ENCODE measurements around the gene SH3GL2. TPM values are rescaled to one million over a fixed set of nuclear protein-coding genes. Genes with fewer than 3 reads are reported as not detected.

Gene SH3GL2
- total RNA-seq, 4 donors from 2014 or later: 0.67 TPM; not detected in 3

DNA sequence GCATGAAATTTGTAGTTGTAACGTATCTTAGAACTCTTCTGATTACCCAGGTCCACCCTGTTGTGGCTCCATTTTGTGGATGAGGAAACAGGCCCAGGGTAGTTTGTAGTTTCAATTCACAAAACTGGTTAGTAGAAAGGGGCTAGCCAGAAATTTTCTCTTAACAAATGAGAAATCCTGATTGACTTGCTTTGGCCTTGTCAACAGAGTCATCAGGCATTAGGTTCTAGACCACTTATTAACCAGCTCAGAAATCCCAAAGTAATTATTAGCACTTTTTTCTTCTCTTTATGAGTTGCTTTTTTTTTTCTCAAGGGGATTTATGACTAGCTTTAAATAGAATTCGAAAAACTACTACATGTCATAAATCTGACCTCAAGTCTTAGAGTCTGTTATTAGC lies 160.2 kb downstream of the SH3GL2 start:
- Histone ChIP-seq H3K36me3 (no peaks in the 10 kb centered on the region), H3K4me3 (no peak overlapping the region), H3K27me3 (no peaks in the 10 kb centered on the region), H3K9me3 (no peaks in the 10 kb centered on the region), H3K4me1 (no peaks in the 10 kb centered on the region), H3K27ac (no peak overlapping the region)
- no peak for DNase-seq
- TF ChIP-seq, protein P1, sequence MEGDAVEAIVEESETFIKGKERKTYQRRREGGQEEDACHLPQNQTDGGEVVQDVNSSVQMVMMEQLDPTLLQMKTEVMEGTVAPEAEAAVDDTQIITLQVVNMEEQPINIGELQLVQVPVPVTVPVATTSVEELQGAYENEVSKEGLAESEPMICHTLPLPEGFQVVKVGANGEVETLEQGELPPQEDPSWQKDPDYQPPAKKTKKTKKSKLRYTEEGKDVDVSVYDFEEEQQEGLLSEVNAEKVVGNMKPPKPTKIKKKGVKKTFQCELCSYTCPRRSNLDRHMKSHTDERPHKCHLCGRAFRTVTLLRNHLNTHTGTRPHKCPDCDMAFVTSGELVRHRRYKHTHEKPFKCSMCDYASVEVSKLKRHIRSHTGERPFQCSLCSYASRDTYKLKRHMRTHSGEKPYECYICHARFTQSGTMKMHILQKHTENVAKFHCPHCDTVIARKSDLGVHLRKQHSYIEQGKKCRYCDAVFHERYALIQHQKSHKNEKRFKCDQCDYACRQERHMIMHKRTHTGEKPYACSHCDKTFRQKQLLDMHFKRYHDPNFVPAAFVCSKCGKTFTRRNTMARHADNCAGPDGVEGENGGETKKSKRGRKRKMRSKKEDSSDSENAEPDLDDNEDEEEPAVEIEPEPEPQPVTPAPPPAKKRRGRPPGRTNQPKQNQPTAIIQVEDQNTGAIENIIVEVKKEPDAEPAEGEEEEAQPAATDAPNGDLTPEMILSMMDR (IDR thresholded peaks at IDR 0.05): no peak
- TF ChIP-seq POLR2A (IDR thresholded peaks at IDR 0.05): no peak

DNA sequence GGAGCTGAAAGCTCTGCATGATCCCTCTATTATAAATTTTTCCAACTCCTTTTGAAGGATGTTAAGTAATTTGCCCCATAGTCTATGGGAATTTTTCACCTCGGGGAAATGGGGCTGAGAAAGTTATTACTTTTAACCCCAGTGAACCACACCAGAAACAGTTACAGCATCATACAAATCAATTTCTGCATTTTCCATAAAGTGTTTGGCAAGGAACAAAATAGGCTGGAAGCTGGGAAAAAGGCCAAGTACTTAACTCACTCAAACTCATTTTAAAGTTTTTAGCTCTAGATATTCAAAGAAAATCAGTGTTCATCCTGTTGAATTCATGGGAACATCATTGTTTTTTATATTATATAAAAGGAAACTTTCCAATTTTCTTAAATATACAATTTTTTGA lies 160.9 kb downstream of the SH3GL2 start:
- TF ChIP-seq POLR2A (IDR thresholded peaks at IDR 0.05): no peak
- TF ChIP-seq, protein P1 (IDR thresholded peaks at IDR 0.05): no peak
- Histone ChIP-seq H3K9me3 (no peaks in the 10 kb centered on the region), H3K27me3 (no peaks in the 10 kb centered on the region), H3K27ac (no peak overlapping the region), H3K36me3 (no peaks in the 10 kb centered on the region), H3K4me1 (no peaks in the 10 kb centered on the region), H3K4me3 (no peak overlapping the region)
- no peak for DNase-seq

DNA sequence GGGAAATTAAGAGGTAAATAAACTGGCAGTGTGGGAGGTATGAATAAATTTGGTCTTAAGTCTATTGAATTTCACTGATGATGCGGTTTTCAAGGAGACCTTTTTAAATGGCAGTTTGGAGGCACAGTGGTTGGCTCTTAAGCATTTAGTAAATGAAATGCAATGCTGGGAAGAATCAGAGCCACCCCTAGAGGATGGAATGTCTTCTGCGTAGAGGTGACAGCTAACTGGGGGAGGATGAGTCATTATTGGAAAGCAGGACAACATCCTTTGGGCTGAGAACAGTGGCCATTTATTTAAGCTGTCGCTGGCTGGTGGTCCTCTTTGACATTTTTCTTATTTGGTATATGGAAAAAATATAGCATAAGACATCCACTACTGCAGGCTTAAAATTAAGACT lies 163.2 kb downstream of the SH3GL2 start:
- no peaks in the 10 kb centered on the region for H3K36me3 ChIP-seq
- no peak for DNase-seq
- H3K9me3 ChIP-seq: no peaks in the 10 kb centered on the region
- TF ChIP-seq POLR2A (IDR thresholded peaks at IDR 0.05): no peak
- TF ChIP-seq, protein P1 (IDR thresholded peaks at IDR 0.05): no peak
- no peaks in the 10 kb centered on the region for H3K27me3 ChIP-seq
- no peak overlapping the region for H3K27ac ChIP-seq
- H3K4me3 ChIP-seq: no peak overlapping the region
- H3K4me1 ChIP-seq: no peaks in the 10 kb centered on the region

DNA sequence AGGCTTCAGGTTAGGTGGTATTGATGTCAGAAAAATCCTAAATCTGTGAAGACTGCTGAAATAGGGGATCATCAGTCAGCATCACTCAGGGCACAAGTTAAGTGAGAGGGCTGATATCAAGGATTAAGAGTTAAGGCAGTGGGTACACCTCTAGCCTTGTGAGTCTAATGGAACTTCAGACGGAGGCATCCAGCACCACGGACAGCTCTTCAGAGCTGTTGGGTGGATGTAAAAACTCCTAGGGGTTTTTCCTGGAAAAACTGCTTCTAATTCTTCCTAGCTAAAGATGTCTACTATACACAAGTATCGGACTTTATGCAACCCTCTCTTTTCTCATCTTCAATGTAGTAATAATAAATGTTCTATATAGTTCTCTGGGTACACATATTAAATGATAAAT lies 165.9 kb downstream of the SH3GL2 start:
- H3K9me3 ChIP-seq: no peaks in the 10 kb centered on the region
- DNase-seq: no peak
- H3K4me3 ChIP-seq: no peak overlapping the region

DNA sequence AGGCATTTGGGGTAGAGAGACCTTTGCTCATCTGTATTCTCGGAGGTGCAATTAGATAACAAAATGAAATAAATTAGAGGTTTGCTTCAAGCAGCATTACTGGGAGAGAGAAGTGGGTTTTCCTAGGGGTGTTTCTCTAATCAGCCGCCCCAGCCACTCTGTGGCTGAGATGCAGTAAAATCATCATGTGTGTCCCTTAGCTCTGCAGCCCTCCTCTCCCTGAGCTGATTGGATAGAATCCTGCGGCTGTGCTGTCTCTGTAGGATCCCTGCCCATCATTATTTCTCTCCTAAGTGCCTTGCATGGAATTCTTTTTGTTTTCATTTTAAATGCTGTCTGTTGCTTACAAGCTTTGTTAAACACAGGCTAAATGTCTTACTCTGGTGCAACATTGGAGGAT lies 171.4 kb downstream of the SH3GL2 start:
- Histone ChIP-seq H3K4me3 (no peak overlapping the region), H3K27me3 (no peaks in the 10 kb centered on the region), H3K4me1 (no peaks in the 10 kb centered on the region), H3K9me3 (no peaks in the 10 kb centered on the region), H3K36me3 (no peaks in the 10 kb centered on the region), H3K27ac (no peak overlapping the region)
- TF ChIP-seq POLR2A (IDR thresholded peaks at IDR 0.05): no peak
- TF ChIP-seq, protein P1 (IDR thresholded peaks at IDR 0.05): no peak
- DNase-seq: no peak

More for the DNA sequence above, 165.9 kb downstream of the SH3GL2 start:
- no peaks in the 10 kb centered on the region for H3K36me3 ChIP-seq
- no peaks in the 10 kb centered on the region for H3K27me3 ChIP-seq
- no peak overlapping the region for H3K27ac ChIP-seq
- TF ChIP-seq POLR2A (IDR thresholded peaks at IDR 0.05): no peak
- TF ChIP-seq, protein P1 (IDR thresholded peaks at IDR 0.05): no peak
- H3K4me1 ChIP-seq: no peaks in the 10 kb centered on the region

DNA sequence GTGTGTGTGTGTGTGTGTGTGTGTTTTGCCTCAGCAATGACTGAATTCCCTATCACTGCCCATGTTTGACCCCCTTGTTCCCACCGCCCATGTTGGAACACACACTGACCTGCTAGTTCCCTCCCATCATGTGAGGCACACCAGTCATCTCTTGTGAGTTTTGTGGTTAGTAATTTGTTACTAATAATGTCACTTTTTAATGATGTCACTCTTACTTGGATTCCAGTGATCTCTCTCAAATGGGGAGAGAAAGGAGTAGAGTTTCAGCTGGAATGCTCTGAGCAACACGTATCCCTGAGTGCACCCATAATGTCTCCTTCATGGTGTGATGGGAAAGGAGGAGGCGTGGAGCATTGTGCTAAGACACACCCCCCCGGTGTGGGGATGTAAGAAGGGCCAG lies 172.6 kb downstream of the SH3GL2 start:
- Histone ChIP-seq H3K4me3 (no peak overlapping the region), H3K4me1 (no peaks in the 10 kb centered on the region), H3K36me3 (no peaks in the 10 kb centered on the region), H3K9me3 (no peaks in the 10 kb centered on the region), H3K27me3 (no peaks in the 10 kb centered on the region), H3K27ac (no peak overlapping the region)
- no peak for DNase-seq
- TF ChIP-seq POLR2A (IDR thresholded peaks at IDR 0.05): no peak
- TF ChIP-seq, protein P1 (IDR thresholded peaks at IDR 0.05): no peak

Measured in Peyer's patch (tissue), 4 donors.